Natural killer cell (primary cell): Measurements from ENCODE around the gene IL1B. TPM values are rescaled to one million over a fixed set of nuclear protein-coding genes. Genes with fewer than 3 reads are reported as not detected.

Experiments
- ATAC-seq, 3 donors: fragments of 150-1000 bp in 2 of 3; fragments of 200-7000 bp in 1 of 3; cut with Tn5 transposase; 1 replicate in 1 of 3; 2 replicates in 2 of 3; pipeline ENCODE4 v1.10.0; 2021; ENCODE audit warnings: mild to moderate bottlenecking in 2 of 3, moderate library complexity in 2 of 3
- DNase-seq, 2 donors: peaks; one replicate each; pipeline versions ENCODE4 v3.0.0 to v3.0.0-alpha.2; 2013 to 2021; ENCODE audit warnings: mixed read lengths in 1 of 2
- H3K27ac ChIP-seq: one replicate; pipeline ENCODE4 v1.5.1; 2013; ENCODE audit warnings: mild to moderate bottlenecking, low read length
- H3K27me3 ChIP-seq: one replicate; pipeline ENCODE4 v1.6.1; 2013; ENCODE audit warnings: low read length; ENCODE audit not compliant: control insufficient read depth, insufficient read depth
- H3K36me3 ChIP-seq: one replicate; pipeline ENCODE4 v1.6.1; 2013; ENCODE audit warnings: low read length; ENCODE audit not compliant: control insufficient read depth, insufficient read depth
- H3K4me1 ChIP-seq: one replicate; pipeline ENCODE4 v1.6.1; 2013; ENCODE audit warnings: low read length; ENCODE audit not compliant: control insufficient read depth, insufficient read depth
- H3K4me3 ChIP-seq: one replicate; pipeline ENCODE4 v1.5.1; 2013; ENCODE audit warnings: low read length
- H3K9me3 ChIP-seq: one replicate; pipeline ENCODE4 v1.6.1; 2013; ENCODE audit warnings: low read length; ENCODE audit not compliant: control insufficient read depth, insufficient read depth
- H3K27ac Mint-ChIP-seq, 2 donors: one replicate each; pipeline ENCODE4 v1.8.0; 2022; ENCODE audit warnings: mild to moderate bottlenecking in 2 of 2, mixed read lengths in 2 of 2, moderate library complexity in 1 of 2
- H3K27me3 Mint-ChIP-seq, 2 donors: one replicate each; pipeline ENCODE4 v1.8.0; 2022; ENCODE audit warnings: low read depth in 2 of 2, mixed read lengths in 2 of 2
- H3K36me3 Mint-ChIP-seq: one replicate; pipeline ENCODE4 v1.8.0; 2022; ENCODE audit warnings: mixed read lengths
- H3K4me1 Mint-ChIP-seq, 2 donors: one replicate each; pipeline ENCODE4 v1.8.0; 2022; ENCODE audit warnings: mixed read lengths in 2 of 2
- H3K4me3 Mint-ChIP-seq: one replicate; pipeline ENCODE4 v1.8.0; 2022; ENCODE audit warnings: mild to moderate bottlenecking, moderate library complexity, mixed read lengths
- H3K9me3 Mint-ChIP-seq, 2 donors: one replicate each; pipeline ENCODE4 v1.8.0; 2022; ENCODE audit warnings: mixed read lengths in 2 of 2
- CTCF ChIP-seq: fragments of 200-600 bp; IDR thresholded peaks from one replicate; pipeline ENCODE4 v1.8.0; 2022; ENCODE audit warnings: antibody characterized with exemption
- WGBS: methylation state at CpG from one replicate; pipeline ENCODE4 v1.1.7; 2013; ENCODE audit warnings: missing lambda C conversion rate; ENCODE audit not compliant: insufficient coverage; 5-methylcytosine and 5-hydroxymethylcytosine counted together
- intact Hi-C: fragments of 100-400 bp; cut with micrococcal nuclease; formaldehyde crosslinking; loops from one replicate; pipeline ENCODE4 v1.14.2; 2022
- total RNA-seq, 4 donors: library from RNA; stranded (reverse); fragments of 120-200 nt in 1 of 4; gene quantifications; one replicate each; pipeline versions ENCODE4 v1.2.3 to v1.2.4, GENCODE V29; 2013 to 2022

Gene IL1B
- total RNA-seq, 3 donors from 2014 or later (not counting 1 experiment from before 2014, with no cell fraction given) = 92.6 to 250 (median 110) TPM

DNA sequence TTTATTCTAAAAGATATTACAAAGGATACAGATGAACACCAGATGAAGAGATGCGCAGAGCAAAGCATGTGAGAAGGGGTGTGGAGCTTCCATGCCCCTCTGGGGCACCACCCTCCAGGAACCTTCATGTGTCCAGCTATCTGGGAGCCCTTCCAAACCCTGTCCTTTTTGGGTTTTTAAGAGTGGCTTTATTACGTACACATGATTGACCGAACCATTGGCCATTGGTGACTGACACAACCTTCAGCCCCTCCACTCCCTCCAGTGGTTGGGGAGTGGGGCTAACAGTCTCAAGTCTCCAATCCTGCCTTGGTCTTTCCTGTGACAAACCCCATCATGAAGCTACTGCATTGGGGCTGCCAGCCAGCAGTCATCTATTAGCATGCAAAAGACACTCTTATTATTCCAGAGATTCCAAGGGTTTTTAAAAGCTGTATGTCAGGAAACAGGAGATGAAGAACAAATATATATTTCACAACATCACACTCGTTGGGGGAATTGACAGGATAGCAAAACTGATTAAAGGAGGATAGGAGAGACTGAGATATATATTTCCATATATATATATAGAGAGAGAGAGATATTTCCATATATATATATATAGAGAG lies 19.4 kb downstream of the IL1B start:
- intact Hi-C loops = no loop called here
- Mint-ChIP-seq H3K27ac (no peak overlapping the region), H3K9me3 (no peaks in the 10 kb centered on the region), H3K27me3 (no peaks in the 10 kb centered on the region), H3K36me3 (no peaks in the 10 kb centered on the region), H3K4me1 (peaks cover 20 to 22% of the 10 kb centered on the region in 2 donors), H3K4me3 (no peak overlapping the region)
- WGBS = 96% methylated on average over 3 of the region's 4 CpGs
- no peaks in the 10 kb centered on the region for H3K9me3 ChIP-seq
- no peak overlapping the region for H3K27ac ChIP-seq
- no peaks in the 10 kb centered on the region for H3K27me3 ChIP-seq
- no peak overlapping the region for H3K4me3 ChIP-seq
- DNase-seq (no peak), ATAC-seq (no peak)
- H3K4me1 ChIP-seq = peaks cover 12% of the 10 kb centered on the region
- no peak for TF ChIP-seq CTCF
- no peaks in the 10 kb centered on the region for H3K36me3 ChIP-seq

DNA sequence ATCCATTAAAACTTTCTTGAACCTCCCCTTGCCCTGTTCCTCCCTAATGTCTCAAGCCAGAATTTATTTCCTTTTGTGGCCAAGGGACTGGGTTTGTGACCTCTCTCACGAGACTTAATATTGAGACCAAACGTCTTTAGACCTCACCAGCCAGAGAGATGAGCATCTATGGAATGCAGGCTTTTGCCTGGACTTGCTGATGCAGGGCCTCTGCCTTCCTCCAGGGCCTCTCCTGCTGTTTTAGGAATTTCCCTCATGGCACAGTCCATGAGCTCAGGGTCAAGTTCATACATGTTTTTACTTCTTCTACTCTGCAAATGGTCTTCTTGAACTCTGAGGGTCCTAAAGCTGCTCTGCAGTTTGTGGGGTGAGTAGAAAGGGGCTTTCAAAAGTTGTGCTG lies 22.3 kb downstream of the IL1B start:
- Histone ChIP-seq H3K4me1 (peaks cover 9% of the 10 kb centered on the region), H3K27ac (no peak overlapping the region), H3K9me3 (no peaks in the 10 kb centered on the region), H3K36me3 (no peaks in the 10 kb centered on the region), H3K27me3 (no peaks in the 10 kb centered on the region), H3K4me3 (no peak overlapping the region)
- Mint-ChIP-seq H3K9me3 (no peaks in the 10 kb centered on the region), H3K27ac (no peak overlapping the region), H3K36me3 (no peaks in the 10 kb centered on the region), H3K4me1 (peaks cover 6 to 18% of the 10 kb centered on the region in 2 donors), H3K27me3 (no peaks in the 10 kb centered on the region), H3K4me3 (no peak overlapping the region)
- DNase-seq (no peak), ATAC-seq (no peak)
- 90% methylated on average over 2 of the region's 2 CpGs for WGBS
- intact Hi-C loops = no loop called here
- TF ChIP-seq CTCF = no peak

- ATAC-seq (no peak), DNase-seq (no peak)
- no peaks in the 10 kb centered on the region for H3K36me3 Mint-ChIP-seq
- intact Hi-C loops = no loop called here
- no peaks in the 10 kb centered on the region for H3K27me3 Mint-ChIP-seq
- 96% methylated on average over 8 of the region's 10 CpGs for WGBS
- no peaks in the 10 kb centered on the region for H3K9me3 ChIP-seq
- no peaks in the 10 kb centered on the region for H3K9me3 Mint-ChIP-seq
- H3K27me3 ChIP-seq = no peaks in the 10 kb centered on the region
- H3K4me3 Mint-ChIP-seq = no peak overlapping the region
- H3K36me3 ChIP-seq = no peaks in the 10 kb centered on the region
- TF ChIP-seq CTCF = no peak
- peaks cover 9% of the 10 kb centered on the region for H3K4me1 ChIP-seq
- no peak overlapping the region for H3K27ac ChIP-seq
- no peak overlapping the region for H3K27ac Mint-ChIP-seq
- peaks cover 6 to 18% of the 10 kb centered on the region in 2 donors for H3K4me1 Mint-ChIP-seq
- H3K4me3 ChIP-seq = no peak overlapping the region
Observed at GRCh38 chr2:112813280-112813966, 23.2 kb downstream of the IL1B start.
